ENCODE results near the gene CNIH2. TPM values are rescaled to one million over a fixed set of nuclear protein-coding genes. Genes with fewer than 3 reads are reported as not detected.
"Not testable (repeated sequence)": the region's sequence is repeated elsewhere in the genome, so short reads cannot be mapped to it uniquely, and the experiment has no call there.

CNIH2 gene
- polyA plus RNA-seq, 3 donors from 2014 or later = not detected

DNA sequence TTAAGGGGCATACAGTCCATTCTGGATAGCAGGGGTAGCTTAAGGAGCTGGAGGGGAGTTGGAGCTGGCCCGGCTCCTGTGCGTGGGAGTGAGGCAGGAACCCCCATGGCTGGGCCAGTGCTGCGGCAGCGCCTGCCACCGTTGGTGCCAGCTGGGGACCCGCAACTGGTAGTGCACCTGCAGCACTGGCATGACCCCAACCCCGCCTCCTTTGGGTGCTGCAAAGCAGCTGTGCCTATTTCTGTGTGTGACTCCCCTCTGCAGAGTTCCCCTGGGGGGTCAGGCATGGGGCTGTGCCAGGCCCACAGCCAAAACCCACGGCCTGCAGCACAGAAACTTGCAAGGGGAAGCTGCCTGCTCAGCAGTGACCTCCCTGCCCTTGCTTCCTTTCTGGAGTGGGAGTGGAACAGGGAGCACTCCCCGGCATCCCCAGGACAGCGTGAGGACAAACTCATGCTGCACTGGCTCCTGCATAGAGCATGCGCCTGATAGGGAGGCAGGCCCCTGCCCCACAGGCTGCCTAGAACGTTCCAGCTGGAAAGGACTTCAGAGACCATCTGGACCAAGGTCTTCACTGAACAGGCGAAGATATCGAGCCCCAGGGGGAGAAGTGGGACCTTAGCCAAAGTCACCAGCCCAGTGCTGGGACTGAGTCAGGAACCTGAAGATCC lies 35.7 kb upstream of the CNIH2 start:
- Mint-ChIP-seq H3K27me3 (ENCODE audit: low read depth in 3 of 3) (peaks cover 0 to 11% (median 7%) of the 10 kb centered on the region in 3 donors), H3K9me3 (no peaks in the 10 kb centered on the region), H3K4me1 (peaks cover 24 to 25% of the 10 kb centered on the region in 2 donors), H3K4me3 (no peak overlapping the region), H3K36me3 (peaks cover 8 to 25% (median 10%) of the 10 kb centered on the region in 3 donors), H3K27ac (no peak overlapping the region)
- no peak for DNase-seq

GRCh38 chr11:66243782-66244535 lies 34.0 kb upstream of the CNIH2 start:
- H3K36me3 Mint-ChIP-seq = peaks cover 5 to 21% (median 5%) of the 10 kb centered on the region in 3 donors
- no peak overlapping the region for H3K27ac Mint-ChIP-seq
- H3K9me3 Mint-ChIP-seq = no peaks in the 10 kb centered on the region
- peaks cover 1 to 11% (median 2%) of the 10 kb centered on the region in 3 donors for H3K27me3 Mint-ChIP-seq (ENCODE audit: low read depth in 3 of 3)
- no peak overlapping the region for H3K4me3 Mint-ChIP-seq
- peaks cover 8% of the 10 kb centered on the region in 2 donors for H3K4me1 Mint-ChIP-seq
- DNase-seq = no peak

- peak overlapping the region in 1 of 6 donors; percentile 26 for H3K27ac Mint-ChIP-seq
- DNase-seq = no peak
- H3K27me3 Mint-ChIP-seq (ENCODE audit: low read depth in 3 of 3) = peaks cover 0 to 8% (median 7%) of the 10 kb centered on the region in 3 donors
- no peak overlapping the region for H3K4me3 Mint-ChIP-seq
- no peaks in the 10 kb centered on the region for H3K9me3 Mint-ChIP-seq
- H3K36me3 Mint-ChIP-seq = peaks cover 0 to 16% (median 3%) of the 10 kb centered on the region in 3 donors
- no peaks in the 10 kb centered on the region for H3K4me1 Mint-ChIP-seq
Observed at GRCh38 chr11:66247295-66247694, 30.7 kb upstream of the CNIH2 start.

DNA sequence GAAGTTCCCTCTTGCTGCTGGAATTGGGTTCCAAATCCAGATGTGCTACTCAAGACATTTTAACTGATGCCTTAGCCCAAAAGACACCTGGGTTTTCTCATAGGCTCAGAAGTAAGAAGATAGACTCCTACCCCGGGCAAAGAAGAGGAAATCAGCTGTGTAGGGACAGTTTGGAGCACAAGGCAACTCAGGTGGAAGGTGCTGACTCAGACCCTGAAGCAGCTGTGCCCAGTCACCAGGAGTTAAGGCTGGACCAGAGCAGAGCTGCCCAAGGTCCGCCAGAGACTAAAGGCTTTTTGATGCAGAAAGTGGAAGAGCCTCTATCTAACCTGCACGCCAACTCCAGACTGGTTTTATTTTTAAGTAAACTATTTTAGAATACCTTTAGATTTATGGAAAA lies 30.2 kb upstream of the CNIH2 start:
- H3K4me1 Mint-ChIP-seq = no peaks in the 10 kb centered on the region

GRCh38 chr11:66248903-66249302 lies 29.1 kb upstream of the CNIH2 start:
- H3K27ac Mint-ChIP-seq = peak overlapping the region in 4 of 6 donors; percentile 22 to 80 (median 67)
- no peaks in the 10 kb centered on the region for H3K9me3 Mint-ChIP-seq
- peaks cover 0 to 16% (median 3%) of the 10 kb centered on the region in 3 donors for H3K36me3 Mint-ChIP-seq
- DNase-seq = no peak
- peaks cover 5 to 9% (median 9%) of the 10 kb centered on the region in 3 donors for H3K27me3 Mint-ChIP-seq (ENCODE audit: low read depth in 3 of 3)
- H3K4me3 Mint-ChIP-seq = no peak overlapping the region
- H3K4me1 Mint-ChIP-seq = no peaks in the 10 kb centered on the region

More for the DNA sequence above, 30.2 kb upstream of the CNIH2 start:
- no peak overlapping the region for H3K4me3 Mint-ChIP-seq
- H3K36me3 Mint-ChIP-seq = peaks cover 0 to 16% (median 3%) of the 10 kb centered on the region in 3 donors
- peaks cover 3 to 8% (median 7%) of the 10 kb centered on the region in 3 donors for H3K27me3 Mint-ChIP-seq (ENCODE audit: low read depth in 3 of 3)
- H3K27ac Mint-ChIP-seq = no peak overlapping the region
- no peaks in the 10 kb centered on the region for H3K9me3 Mint-ChIP-seq
- no peak for DNase-seq

- Mint-ChIP-seq H3K4me3 (no peak overlapping the region), H3K27ac (peak overlapping the region in 2 of 6 donors; percentile 2 to 60), H3K9me3 (no peaks in the 10 kb centered on the region), H3K36me3 (peaks cover 0 to 11% (median 3%) of the 10 kb centered on the region in 3 donors), H3K4me1 (peaks cover 4 to 8% of the 10 kb centered on the region in 2 donors), H3K27me3 (ENCODE audit: low read depth in 3 of 3) (peaks cover 5 to 15% (median 13%) of the 10 kb centered on the region in 3 donors)
- DNase-seq = no peak
Observed at GRCh38 chr11:66251809-66252208, 26.2 kb upstream of the CNIH2 start.

GRCh38 chr11:66253081-66253480 lies 24.9 kb upstream of the CNIH2 start:
- H3K27me3 Mint-ChIP-seq (ENCODE audit: low read depth in 3 of 3) = peaks cover 9 to 21% (median 19%) of the 10 kb centered on the region in 3 donors
- not testable (repeated sequence) for DNase-seq, H3K9me3 Mint-ChIP-seq, H3K4me3 Mint-ChIP-seq
- H3K36me3 Mint-ChIP-seq = peaks cover 0 to 11% (median 3%) of the 10 kb centered on the region in 3 donors
- H3K4me1 Mint-ChIP-seq = peaks cover 9 to 12% of the 10 kb centered on the region in 2 donors
- H3K27ac Mint-ChIP-seq = peak overlapping the region in 4 of 6 donors; percentile 26 to 70 (median 53)

DNA sequence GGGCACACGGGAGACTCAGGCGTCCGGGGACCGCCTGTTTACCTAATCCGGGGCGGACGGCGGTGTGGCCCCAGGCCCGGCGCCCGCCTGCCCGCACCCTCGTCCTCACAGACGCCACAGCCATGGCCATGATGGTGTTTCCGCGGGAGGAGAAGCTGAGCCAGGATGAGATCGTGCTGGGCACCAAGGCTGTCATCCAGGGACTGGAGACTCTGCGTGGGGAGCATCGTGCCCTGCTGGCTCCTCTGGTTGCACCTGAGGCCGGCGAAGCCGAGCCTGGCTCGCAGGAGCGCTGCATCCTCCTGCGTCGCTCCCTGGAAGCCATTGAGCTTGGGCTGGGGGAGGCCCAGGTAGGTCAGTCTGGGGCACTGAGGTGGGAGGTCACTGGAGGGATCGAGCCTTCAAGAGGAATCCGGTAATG lies 19.5 kb upstream of the CNIH2 start:
- no peak for DNase-seq
- H3K27ac Mint-ChIP-seq = peak overlapping the region in 3 of 6 donors; percentile 32 to 69 (median 38)
- peaks cover 8 to 18% (median 16%) of the 10 kb centered on the region in 3 donors for H3K27me3 Mint-ChIP-seq (ENCODE audit: low read depth in 3 of 3)
- no peaks in the 10 kb centered on the region for H3K9me3 Mint-ChIP-seq
- H3K36me3 Mint-ChIP-seq = peaks cover 2 to 14% (median 4%) of the 10 kb centered on the region in 3 donors
- peaks cover 15 to 26% of the 10 kb centered on the region in 2 donors for H3K4me1 Mint-ChIP-seq
- peak overlapping the region; percentile 68 to 91 (median 90) for H3K4me3 Mint-ChIP-seq

DNA sequence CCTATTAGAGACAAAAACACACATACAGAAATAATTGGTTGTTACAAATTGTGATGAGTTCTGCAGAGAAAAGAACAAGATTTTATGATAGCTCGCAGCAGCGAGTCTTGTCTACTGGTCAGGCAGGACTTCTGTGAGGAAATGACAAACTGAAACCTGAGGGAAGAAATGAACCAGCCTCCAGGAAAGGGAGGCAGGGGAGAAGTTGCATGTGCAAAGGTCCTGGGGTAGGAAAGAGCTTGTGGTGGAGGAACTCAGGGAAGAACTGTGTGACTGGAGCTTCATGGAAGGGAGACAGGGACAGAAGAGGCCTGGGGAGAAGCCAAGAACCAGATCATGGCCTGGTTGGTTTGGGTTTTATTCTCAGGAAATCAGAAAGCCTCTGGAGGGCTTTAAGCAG lies 18.8 kb upstream of the CNIH2 start:
- peaks cover 8 to 16% (median 16%) of the 10 kb centered on the region in 3 donors for H3K27me3 Mint-ChIP-seq (ENCODE audit: low read depth in 3 of 3)
- H3K27ac Mint-ChIP-seq = peak overlapping the region in 4 of 6 donors; percentile 17 to 53 (median 30)
- H3K4me3 Mint-ChIP-seq = peak overlapping the region in 4 of 5 donors; percentile 14 to 60 (median 40)
- peaks cover 15 to 26% of the 10 kb centered on the region in 2 donors for H3K4me1 Mint-ChIP-seq
- no peaks in the 10 kb centered on the region for H3K9me3 Mint-ChIP-seq
- DNase-seq = no peak
- peaks cover 2 to 14% (median 4%) of the 10 kb centered on the region in 3 donors for H3K36me3 Mint-ChIP-seq

DNA sequence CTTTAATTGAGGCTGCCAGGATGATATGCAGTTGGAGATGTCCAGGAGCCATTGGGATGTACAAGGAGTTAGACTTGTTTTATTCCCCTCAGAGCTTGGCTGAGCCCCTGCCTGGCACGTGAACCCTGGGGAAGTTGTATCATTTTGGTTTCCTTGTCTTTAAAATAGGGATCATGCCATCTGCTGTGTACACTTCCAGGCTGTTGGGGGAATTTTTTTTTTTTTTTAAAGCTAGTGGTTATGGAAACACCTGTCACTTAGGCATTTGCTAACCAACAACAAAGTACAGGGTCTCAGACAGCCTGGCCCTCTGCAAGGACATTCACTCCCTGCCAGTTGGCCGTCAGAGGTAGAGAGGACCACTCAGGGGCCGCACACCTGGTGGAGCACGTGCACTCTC lies 18.0 kb upstream of the CNIH2 start:
- Mint-ChIP-seq H3K4me3 (peak overlapping the region in 1 of 5 donors; percentile 24), H3K27ac (no peak overlapping the region), H3K27me3 (ENCODE audit: low read depth in 3 of 3) (peaks cover 8 to 16% (median 14%) of the 10 kb centered on the region in 3 donors), H3K9me3 (no peaks in the 10 kb centered on the region), H3K4me1 (peaks cover 15 to 26% of the 10 kb centered on the region in 2 donors), H3K36me3 (peaks cover 2 to 18% (median 4%) of the 10 kb centered on the region in 3 donors)
- DNase-seq = no peak

DNA sequence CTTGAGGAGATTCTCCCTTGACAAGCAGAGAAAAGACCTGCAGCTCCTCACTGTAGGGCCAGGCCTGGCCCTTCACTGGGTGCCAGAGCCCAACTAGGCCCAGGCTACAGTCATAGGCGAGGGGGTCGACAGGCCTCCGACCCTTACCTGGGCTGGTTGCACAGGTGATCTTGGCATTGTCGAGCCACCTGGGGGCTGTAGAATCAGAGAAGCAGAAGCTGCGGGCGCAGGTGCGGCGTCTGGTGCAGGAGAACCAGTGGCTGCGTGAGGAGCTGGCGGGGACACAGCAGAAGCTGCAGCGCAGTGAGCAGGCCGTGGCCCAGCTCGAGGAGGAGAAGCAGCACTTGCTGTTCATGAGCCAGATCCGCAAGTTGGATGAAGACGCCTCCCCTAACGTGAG lies 16.4 kb upstream of the CNIH2 start:
- H3K36me3 Mint-ChIP-seq = peaks cover 2 to 18% (median 4%) of the 10 kb centered on the region in 3 donors
- H3K4me3 Mint-ChIP-seq = no peak overlapping the region

GRCh38 chr11:66262191-66262590 lies 15.8 kb upstream of the CNIH2 start:
- Mint-ChIP-seq H3K9me3 (no peaks in the 10 kb centered on the region), H3K4me1 (peaks cover 11 to 18% of the 10 kb centered on the region in 2 donors), H3K27ac (no peak overlapping the region), H3K36me3 (peaks cover 2 to 18% (median 4%) of the 10 kb centered on the region in 3 donors), H3K27me3 (ENCODE audit: low read depth in 3 of 3) (peaks cover 3 to 8% (median 5%) of the 10 kb centered on the region in 3 donors), H3K4me3 (no peak overlapping the region)
- no peak for DNase-seq

More for the DNA sequence above, 16.4 kb upstream of the CNIH2 start:
- Mint-ChIP-seq H3K27me3 (ENCODE audit: low read depth in 3 of 3) (peaks cover 8 to 13% (median 9%) of the 10 kb centered on the region in 3 donors), H3K4me1 (peaks cover 13 to 21% of the 10 kb centered on the region in 2 donors), H3K27ac (peak overlapping the region in 1 of 6 donors; percentile 23), H3K9me3 (no peaks in the 10 kb centered on the region)
- no peak for DNase-seq

DNA sequence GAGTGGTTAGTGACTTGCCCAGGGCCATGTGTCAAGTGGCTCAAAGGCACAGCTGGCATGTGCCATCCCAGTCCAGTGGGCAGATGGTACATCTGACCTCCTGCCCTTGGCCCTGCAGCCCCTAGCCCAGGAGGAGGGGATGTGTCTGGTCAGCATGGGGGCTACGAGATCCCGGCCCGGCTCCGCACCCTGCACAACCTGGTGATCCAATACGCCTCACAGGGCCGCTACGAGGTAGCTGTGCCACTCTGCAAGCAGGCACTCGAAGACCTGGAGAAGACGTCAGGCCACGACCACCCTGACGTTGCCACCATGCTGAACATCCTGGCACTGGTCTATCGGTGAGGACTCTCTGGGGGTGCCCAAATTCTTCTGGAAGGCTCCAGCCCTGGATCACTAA lies 15.3 kb upstream of the CNIH2 start:
- Mint-ChIP-seq H3K36me3 (peaks cover 2 to 18% (median 4%) of the 10 kb centered on the region in 3 donors), H3K4me1 (peaks cover 13 to 23% of the 10 kb centered on the region in 2 donors), H3K4me3 (no peak overlapping the region), H3K27me3 (ENCODE audit: low read depth in 3 of 3) (peaks cover 2 to 9% (median 4%) of the 10 kb centered on the region in 3 donors), H3K27ac (no peak overlapping the region), H3K9me3 (no peaks in the 10 kb centered on the region)
- no peak for DNase-seq

Measured in immature natural killer cell (primary cell).